A549 treated with dexamethasone at 1 μM for 4 hours (cell line): ENCODE measurements around the gene RAX. TPM values are rescaled to one million over a fixed set of nuclear protein-coding genes. Genes with fewer than 3 reads are reported as not detected.

ENCODE experiments used
- total RNA-seq: library from RNA; stranded (reverse); fragments of 200-300 nt; extraction: Qiagen RNA extraction; gene quantifications from 5 replicates; pipeline ENCODE4 v1.2.3, GENCODE V29; 2022

Gene RAX
- total RNA-seq = not detected in 5 replicates

GRCh38 chr18:59272891-59273758 lies at the start of gene RAX:
TSS of gene RAX (minus strand) at chr18:59273454. CDS start at chr18:59273206, 248 bp downstream.

GRCh38 chr18:59318460-59319050 lies 45.3 kb upstream of the RAX start, which contains the start of gene CPLX4:
TSS of gene CPLX4 (minus strand) at chr18:59318649. CDS start at chr18:59318462, 187 bp downstream.

GRCh38 chr18:59219672-59220163 lies 53.5 kb downstream of the RAX start, which contains the start of gene GRP:
TSS of gene GRP (plus strand) at chr18:59220158. CDS start at chr18:59220266, 108 bp downstream.

Other genes with a start within 250 kb of the RAX start
- gene SEC11C, start 133.6 kb downstream of the RAX start, total RNA-seq = 57.1 to 71.0 TPM (median 60.4 TPM) in 5 replicates
- not detected in 5 replicates for gene GRP, start 53.3 kb downstream of the RAX start, total RNA-seq
- gene CPLX4, start 45.2 kb upstream of the RAX start, total RNA-seq = not detected in 5 replicates
- 28.2 to 39.8 TPM (median 35.2 TPM) in 5 replicates for gene LMAN1, start 85.8 kb upstream of the RAX start, total RNA-seq